Activated gamma-delta T cell (primary cell): Measurements from ENCODE around the gene ZFHX3.

ENCODE experiments used
- DNase-seq: peaks from one replicate; lab custom pipeline; 2025; lab: John Stamatoyannopoulos, UW

ZFHX3 gene

GRCh38 chr16:72852421-72852820, 195.5 kb downstream of the ZFHX3 start:
- DNase-seq, result no peak

GRCh38 chr16:72850853-72851252, 197.1 kb downstream of the ZFHX3 start:
- no peak for DNase-seq

GRCh38 chr16:72850021-72850420, 197.9 kb downstream of the ZFHX3 start:
- no peak for DNase-seq

DNA sequence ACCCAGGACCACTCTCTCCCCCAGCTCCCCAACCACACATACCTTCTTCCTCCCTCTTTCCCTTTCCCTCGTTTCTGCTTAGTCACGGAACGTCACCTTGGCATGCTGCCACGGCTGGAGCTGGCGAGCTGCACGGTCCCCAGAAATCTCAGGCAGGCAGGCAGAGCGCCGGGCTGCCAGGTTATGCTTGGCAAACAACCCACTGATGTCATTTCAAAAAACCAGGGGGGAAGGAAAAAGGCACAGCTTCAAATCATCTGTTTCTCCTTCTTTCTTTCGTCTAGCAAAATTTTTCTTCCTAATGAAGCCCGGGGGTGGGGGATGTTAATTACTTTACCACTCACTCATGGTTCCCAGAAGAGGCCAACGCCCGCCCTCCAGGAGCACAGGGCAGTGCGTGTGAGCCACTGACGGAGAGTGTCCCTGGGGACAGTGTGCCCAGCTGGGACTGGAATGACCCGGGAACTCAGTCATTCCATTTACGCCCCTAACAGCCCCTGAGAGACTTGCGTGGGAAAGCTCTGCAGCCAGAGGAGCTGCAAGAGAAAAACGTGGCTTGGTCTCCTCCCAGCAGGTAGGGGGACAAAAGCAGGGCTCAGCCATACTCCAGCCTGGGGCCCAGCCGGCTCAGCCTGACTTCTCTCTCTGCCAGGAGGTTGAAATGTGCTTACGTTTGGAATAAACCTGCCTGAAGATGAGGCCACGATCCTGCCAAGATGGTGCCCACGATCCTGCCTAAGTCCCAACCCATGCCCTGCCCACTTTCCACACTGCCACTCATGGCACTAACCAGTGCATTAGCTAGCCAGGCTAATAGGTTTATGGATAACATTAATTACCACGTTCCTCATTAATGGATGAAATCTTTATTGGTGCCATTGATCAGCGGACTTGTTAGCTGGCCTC, 198.9 kb downstream of the ZFHX3 start:
- no peak for DNase-seq

DNA sequence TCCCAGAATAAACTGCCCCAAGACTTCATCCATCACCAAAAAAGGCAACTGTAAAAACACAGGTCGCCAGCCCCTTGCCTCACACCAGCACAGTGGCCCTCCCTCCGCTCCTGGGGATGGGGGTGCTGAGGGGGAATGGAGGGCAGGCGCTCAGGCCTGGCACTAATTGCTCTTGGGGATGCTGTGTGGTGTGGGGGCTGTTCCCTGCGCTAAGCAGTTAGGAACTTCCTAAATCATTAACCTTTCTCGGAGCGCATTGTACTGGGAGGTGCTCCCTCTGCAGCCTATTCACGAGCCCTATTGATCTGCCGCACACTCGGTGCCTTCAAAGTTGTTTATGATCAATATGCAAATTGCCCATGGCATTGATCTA, 199.9 kb downstream of the ZFHX3 start:
- DNase-seq, result no peak

- DNase-seq, result no peak
Observed at GRCh38 chr16:72847187-72848027, 200.5 kb downstream of the ZFHX3 start.

GRCh38 chr16:72846594-72846993, 201.3 kb downstream of the ZFHX3 start:
- no peak for DNase-seq

- DNase-seq, result no peak
Observed at GRCh38 chr16:72845322-72846020, 202.5 kb downstream of the ZFHX3 start.

DNA sequence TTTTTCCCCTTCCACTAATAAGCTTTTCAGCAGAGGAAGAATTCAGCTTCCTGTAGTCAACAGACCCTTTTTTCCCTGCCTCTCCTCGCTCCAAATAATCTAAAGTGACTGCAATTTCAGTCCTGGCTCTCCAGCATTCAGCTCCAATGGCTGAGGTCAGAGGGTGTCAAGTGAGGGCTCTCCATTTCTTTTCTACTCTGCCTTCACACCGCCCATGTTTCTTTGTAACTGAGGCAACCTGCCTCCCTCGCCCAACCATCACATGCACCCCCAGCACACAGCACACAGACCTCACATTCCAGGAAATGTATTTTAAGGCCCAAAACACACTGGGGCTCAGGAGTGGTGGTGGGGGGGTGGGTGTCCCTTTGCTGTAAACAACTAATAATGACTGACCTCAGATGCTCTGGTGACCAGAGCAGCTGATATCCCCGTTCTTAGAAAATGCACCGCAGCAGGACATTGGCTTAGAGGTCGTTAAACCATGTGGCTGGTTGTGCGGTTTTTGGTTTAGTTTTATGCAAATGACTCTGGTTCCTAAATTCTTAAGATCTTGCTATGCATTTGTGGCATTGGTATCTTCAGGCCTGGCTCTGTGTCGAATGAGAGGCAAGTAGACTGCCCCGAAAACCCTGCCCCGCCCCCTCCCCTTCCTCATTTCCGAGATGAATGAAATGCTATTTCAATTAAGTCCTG, 203.6 kb downstream of the ZFHX3 start:
- DNase-seq, result no peak

GRCh38 chr16:72841506-72841905, 206.4 kb downstream of the ZFHX3 start:
- DNase-seq, result no peak

GRCh38 chr16:72840631-72841381, 207.1 kb downstream of the ZFHX3 start:
- DNase-seq, result no peak

DNA sequence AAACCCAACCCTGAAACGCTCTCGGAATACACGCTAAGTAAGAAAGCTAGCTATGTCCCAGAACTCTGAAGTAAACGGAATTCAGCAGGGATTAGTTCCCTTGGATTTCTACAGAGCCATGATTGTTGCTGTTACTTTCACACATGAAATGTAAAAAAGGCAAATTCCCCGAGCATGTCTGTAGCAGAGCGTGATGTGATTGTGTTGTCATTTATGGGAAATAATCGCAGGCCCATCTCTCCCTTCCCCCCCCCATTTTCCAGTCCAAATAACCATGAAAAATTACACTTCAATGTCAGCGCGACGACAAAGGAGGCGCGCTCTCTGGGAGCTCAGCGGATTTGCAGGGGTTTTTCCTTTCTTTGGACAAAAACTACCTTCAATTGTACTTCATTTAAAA, 209.0 kb downstream of the ZFHX3 start:
- DNase-seq, result no peak

DNA sequence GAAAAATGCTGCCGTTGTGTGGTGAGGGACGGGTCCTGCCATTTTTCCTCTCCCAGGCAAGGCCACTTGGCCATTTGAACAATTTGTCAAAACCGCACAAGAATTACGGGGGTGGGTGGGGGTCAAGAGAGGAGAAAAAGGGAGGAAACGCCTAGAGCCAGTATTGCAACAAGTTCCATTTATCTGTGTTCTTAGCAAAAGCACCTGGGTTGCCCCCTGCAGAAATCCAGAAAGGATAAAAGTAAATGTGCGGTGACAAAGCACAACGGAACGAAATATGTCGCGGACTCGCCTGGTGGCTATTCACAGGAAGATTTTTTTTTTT, 209.4 kb downstream of the ZFHX3 start:
- no peak for DNase-seq

GRCh38 chr16:72837846-72838585, 209.9 kb downstream of the ZFHX3 start:
- DNase-seq, result no peak

GRCh38 chr16:72836985-72837384, 210.9 kb downstream of the ZFHX3 start:
- no peak for DNase-seq

DNA sequence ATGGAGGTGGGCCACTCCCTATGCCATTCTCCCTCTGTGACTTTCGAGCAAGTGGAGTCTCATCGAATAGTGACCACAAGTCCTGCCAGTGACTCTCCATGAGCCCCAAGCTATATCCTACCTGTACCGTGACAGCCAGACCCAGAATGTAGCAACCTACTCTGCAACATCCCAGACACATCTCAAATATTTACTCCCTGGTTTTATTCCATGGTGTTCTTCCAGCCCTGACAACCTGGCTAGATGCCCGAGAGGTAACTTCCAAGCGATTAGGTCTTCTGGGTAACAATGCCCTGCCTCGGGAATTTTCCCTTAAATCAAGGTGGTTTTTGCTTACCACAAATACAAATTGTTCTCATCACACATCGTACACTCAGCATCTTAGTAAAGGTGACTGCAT, 211.7 kb downstream of the ZFHX3 start:
- DNase-seq, result no peak

GRCh38 chr16:72835086-72835485, 212.8 kb downstream of the ZFHX3 start:
- DNase-seq, result no peak

DNA sequence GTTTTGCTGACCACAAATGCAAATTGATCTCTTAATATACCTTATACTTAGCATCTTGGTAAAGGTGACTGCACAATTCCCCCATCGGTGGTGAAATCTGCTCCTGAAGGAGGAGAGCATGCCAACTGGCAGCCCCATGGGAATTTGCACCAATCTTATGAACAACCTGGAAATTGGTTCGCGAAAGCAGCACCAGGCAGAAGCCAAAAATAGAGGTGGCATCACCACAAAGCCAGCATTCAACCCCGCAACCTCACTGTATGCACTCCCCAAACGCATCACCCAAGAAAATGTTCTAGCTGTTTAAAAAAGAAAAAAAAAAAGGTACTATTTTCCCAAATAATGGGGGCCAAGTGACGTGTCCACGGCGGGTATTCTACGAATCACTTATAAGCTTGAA, 213.4 kb downstream of the ZFHX3 start:
- DNase-seq, result no peak

- no peak for DNase-seq
Observed at GRCh38 chr16:72833969-72834368, 214.0 kb downstream of the ZFHX3 start.

- DNase-seq, result no peak
Observed at GRCh38 chr16:72833482-72833881, 214.4 kb downstream of the ZFHX3 start.
